SH-SY5Y (cell line): ENCODE data around the gene ALOX12B.

Experiments used
- GATA2 ChIP-seq: IDR thresholded peaks from 2 replicates; pipeline ENCODE4 v1.6.1; 2011; ENCODE audit warnings: mild to moderate bottlenecking, low read depth, low read length
- GATA3 ChIP-seq: IDR thresholded peaks from 2 replicates; pipeline ENCODE4 v1.6.1; 2011; ENCODE audit warnings: low read depth, mild to moderate bottlenecking, low read length, moderate library complexity

Gene ALOX12B

DNA sequence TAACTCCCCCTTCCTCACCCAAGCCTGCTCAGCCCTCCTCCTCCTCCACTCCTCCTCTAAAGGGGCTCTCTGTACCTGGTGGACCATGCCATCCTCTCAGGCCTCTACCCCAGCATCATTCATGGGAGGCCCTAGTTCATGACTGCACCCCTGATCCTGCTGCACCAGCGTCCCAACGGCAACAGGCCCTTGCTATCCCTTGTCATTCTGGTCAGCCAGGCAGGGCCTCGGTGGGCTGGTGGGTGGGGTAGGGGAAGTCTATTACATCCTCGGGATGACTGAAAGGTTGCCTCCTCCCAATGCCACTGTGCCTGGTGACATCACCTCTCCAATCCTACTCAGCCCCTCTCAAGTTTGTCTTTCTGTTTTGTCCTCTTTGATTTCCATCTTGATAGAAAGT is 19.7 kb downstream of the ALOX12B start:
- no peak for TF ChIP-seq GATA3
- TF ChIP-seq GATA2: no peak

DNA sequence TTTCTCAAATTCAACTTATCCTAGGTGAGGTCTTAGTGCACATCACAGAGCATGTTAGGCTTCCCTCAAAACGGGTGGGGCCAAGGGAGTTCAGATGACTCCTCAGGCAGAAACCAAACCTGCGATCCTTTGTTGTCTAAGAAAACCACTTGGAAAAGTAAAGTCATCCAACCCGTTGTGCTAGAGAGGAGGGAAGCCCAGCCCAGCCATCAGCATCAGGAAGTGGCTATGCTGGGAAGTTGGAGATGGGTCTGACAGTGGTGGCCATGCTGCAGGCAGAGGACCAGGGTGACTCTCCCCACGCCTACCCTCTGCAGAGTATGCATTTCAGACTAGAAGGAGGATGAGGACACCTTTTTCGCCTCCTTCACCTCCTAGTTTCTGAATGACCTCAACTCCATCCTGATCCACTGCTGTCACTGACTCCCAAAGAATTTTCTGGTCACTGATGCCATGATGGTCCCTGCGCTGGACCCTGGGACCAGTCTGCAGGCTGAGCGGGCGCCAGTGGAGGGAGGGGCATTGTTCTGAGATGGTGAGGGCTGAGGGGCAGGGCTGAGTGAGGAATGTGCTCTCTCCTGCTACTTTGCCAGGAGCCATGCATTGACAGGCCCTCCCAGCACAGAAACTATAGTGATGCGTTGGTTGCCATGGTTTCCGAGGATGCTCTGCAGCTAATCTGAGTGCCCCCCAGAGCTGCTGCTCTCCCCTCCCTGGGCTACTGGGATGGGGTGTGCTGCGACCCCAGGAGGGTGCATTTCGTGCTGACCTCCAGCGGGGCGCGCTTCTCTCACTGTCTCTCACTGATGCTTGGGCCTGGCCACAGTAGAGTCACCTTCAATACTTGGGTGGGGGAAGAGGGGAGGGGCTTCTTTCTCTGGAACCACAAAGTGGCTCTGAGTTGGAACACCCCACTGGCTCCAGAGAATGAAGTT is 20.4 kb downstream of the ALOX12B start:
- TF ChIP-seq GATA3: no peak
- TF ChIP-seq GATA2: no peak

DNA sequence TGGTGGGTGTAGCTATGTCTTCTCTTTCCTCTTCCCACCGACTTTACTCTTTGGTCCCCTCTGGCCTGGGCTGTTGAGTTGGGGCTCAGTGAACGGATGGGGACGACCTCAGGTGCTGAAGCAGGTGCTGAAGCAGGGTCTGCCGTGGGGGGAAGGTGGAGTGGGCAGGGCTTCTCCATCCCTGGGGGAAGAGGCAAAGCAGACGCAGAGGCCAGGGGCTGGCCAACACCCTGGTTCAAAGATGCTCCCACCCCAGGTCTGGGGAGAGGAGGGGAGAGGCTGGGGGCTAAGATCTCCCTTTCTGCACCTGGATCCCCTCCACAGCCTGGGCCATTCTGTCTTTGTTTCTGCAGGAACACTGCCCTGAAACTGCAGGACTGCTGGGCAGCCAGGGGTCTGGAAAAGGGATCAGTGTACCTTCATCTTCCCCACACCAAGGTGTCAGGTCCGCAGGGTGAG is 22.9 kb downstream of the ALOX12B start:
- TF ChIP-seq GATA3: no peak
- TF ChIP-seq GATA2: no peak

GRCh38 chr17:8063761-8064534 is 23.6 kb downstream of the ALOX12B start:
- no peak for TF ChIP-seq GATA3
- no peak for TF ChIP-seq GATA2

DNA sequence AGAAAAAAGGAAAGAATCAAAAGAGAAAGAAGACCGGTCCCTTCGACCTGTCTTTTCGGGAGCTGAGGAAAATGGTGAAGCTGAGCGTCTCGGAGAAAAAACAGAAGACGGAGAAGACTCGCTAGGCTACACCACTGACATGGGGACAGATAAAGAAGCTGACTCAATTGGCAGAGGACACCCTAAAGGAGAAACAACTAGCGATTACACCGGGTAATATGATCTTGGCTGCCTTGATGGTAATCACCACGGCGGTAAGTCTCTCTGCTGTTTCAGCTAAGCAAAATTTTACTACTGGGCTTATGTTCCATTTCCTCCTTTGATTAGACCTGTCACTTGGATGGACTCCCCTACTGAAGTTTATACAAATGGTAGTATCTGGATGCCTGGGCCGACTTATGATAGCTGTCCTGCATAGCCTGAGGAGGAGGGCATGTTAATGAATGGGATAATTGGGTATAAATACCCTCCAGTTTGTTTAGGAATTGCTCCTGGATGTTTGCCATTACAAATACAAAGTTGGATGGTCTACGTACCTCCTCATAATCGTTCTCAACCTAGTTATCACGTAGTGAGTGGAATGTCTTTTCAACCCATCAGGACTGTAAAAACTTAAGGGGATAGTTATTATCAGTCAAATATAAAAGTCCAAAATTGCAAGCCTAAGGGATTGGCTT is 24.6 kb downstream of the ALOX12B start:
- TF ChIP-seq GATA2 (no peak), GATA3 (no peak)

GRCh38 chr17:8062435-8062806 is 25.1 kb downstream of the ALOX12B start:
- no peak for TF ChIP-seq GATA3
- TF ChIP-seq GATA2: no peak

DNA sequence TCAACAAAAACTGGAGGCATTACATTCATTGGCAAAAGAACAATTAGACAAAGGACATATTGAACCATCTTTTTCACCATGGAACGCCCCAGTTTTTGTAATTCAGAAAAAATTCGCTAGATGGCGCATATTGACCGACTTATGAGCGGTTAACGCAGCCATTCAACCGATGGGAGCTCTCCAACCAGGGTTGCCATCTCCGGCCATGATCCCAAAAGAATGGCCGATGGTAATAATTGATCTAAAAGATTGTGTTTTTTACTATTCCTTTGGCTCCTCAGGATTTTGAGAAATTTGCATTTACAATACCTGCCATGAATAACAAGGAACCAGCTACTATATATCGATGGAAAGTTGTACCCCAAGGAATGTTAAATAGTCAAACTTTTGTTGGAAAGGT is 27.2 kb downstream of the ALOX12B start:
- TF ChIP-seq GATA3 (no peak), GATA2 (no peak)

DNA sequence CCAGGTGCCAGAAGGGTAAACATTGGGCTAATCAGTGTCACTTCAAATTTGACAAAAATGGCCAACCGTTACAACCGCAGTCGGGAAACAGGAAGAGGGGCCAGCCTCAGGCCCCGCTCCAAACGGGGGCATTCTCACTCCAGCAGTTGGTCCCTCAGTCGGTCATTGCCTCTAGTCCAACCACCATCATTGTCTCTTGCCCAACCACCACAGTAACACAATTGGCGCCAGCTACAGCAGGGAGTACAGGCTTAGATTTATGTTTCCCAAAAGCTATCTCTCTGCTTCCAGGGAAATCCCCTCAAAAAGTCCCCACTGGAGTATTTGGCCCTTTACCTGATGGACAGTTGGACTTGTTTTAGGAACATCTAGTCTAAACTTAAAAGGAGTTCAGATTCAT is 28.4 kb downstream of the ALOX12B start:
- no peak for TF ChIP-seq GATA3
- no peak for TF ChIP-seq GATA2

DNA sequence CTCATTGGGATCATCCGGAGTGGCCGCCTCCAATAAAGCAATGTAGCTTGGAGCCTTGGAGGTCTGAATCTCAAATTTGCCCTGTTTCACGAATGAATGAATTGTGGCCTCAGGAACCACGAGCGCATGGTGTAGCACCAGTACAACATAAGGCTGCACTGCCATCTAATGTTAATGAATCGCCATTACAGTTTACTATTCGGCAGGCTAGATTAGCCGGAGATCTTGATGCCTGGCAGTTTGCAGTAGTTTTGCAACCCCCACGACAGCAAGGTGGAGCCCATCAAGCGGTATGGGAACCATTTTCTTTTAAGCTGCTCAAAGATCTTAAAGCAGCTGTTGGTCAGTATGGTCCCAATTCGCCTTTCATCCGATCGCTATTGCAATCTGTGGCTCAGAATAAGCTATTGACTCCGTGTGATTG is 29.8 kb downstream of the ALOX12B start:
- TF ChIP-seq GATA2 (no peak), GATA3 (no peak)

GRCh38 chr17:8056976-8057625 is 30.4 kb downstream of the ALOX12B start:
- no peak for TF ChIP-seq GATA3
- TF ChIP-seq GATA2: no peak

DNA sequence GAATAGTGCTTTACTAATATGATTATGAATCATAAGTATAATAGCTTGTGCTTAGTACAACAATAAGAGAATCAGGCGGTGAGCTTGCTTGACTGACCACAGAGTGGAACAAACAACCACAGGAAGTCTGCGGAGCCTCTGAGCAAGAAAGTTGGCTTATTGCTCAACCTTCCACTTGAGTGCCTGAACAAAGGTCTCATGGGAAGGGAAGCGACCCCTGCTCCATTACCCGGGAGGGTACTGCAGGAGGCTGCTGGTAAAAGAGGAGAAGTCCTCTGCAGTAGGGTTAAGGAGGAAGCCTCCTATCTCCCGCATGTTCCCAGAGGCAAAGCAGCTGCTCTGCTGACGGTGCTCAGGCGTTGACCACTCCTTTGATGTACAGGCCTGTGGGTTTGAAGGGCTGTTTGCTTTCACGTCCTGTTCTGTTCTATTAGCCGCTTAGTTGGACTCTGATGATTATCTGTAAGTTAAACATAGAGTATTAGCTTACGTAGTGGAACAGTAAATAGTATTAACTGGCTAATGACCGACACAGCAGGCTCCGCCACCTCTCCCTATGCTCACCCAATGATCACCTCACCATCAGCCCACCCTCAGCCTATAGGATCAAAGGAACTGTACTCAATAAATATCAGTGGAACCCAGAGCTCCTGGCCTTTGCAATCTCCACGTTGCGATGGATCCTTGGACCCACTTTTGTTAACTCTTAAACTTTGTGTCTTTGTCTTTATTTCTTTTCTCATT is 31.1 kb downstream of the ALOX12B start:
- TF ChIP-seq GATA3 (no peak), GATA2 (no peak)

DNA sequence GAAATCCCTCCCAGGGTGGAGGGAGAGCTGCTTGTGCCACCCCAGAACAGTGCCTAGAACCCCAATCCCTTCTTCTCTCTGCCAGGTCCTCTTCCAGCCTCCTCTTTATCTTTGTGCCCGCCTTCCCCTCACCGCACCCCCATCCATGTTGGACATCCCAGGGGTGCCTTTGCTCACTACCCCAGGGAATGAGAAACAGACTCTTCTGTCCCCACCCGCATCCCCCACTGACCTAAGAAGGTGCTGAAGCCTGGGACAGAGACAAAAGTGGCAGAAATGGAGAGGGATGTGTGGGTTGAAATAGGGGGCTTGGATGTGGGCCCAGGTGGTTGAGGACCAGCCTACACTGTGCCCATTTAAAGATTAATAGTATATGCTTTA is 31.7 kb downstream of the ALOX12B start:
- TF ChIP-seq GATA2 (no peak), GATA3 (no peak)

- TF ChIP-seq GATA3 (no peak), GATA2 (no peak)
Observed at GRCh38 chr17:8053600-8053999, 33.9 kb downstream of the ALOX12B start.
